GM21529 (cell line): Measurements from ENCODE around the gene CEBPZOS.
A peak's percentile ranks its signal among the peaks of the same experiment; 100 is the strongest.

Experiments used
- ATAC-seq: cut with Tn5 transposase; IDR thresholded peaks from one replicate; pipeline ENCODE4 v1.9.1; 2021; ENCODE audit not compliant: unreplicated experiment

Gene CEBPZOS

GRCh38 chr2:37196320-37197195 is at the start of gene CEBPZOS:
CEBPZOS (plus strand) TSS chr2:37196496; CDS start chr2:37199705, 3,209 bp downstream.
- peak; percentile 72 for ATAC-seq

- no peak for ATAC-seq
These were observed 48.0 kb upstream of the CEBPZOS start for GRCh38 chr2:37148325-37148724.

- no peak for ATAC-seq
These were observed 46.5 kb upstream of the CEBPZOS start for GRCh38 chr2:37149626-37150322.

GRCh38 chr2:37153224-37153623 is 43.1 kb upstream of the CEBPZOS start:
- no peak for ATAC-seq

- ATAC-seq: no peak
These were observed 41.5 kb upstream of the CEBPZOS start for GRCh38 chr2:37154785-37155184.

GRCh38 chr2:37156071-37156856 is 40.0 kb upstream of the CEBPZOS start:
- peak; percentile 22 for ATAC-seq

GRCh38 chr2:37156857-37157714 is 39.2 kb upstream of the CEBPZOS start, which contains the start of gene EIF2AK2:
EIF2AK2 (minus strand) TSS chr2:37156980; CDS start chr2:37147806, 9,174 bp downstream.
- peak; percentile 84 for ATAC-seq

- ATAC-seq: no peak
These were observed 31.5 kb upstream of the CEBPZOS start for GRCh38 chr2:37164757-37165156.

GRCh38 chr2:37167636-37168180 is 28.6 kb upstream of the CEBPZOS start:
- ATAC-seq: no peak

GRCh38 chr2:37168217-37168981 is 27.9 kb upstream of the CEBPZOS start:
- ATAC-seq: peak; percentile 57

- ATAC-seq: no peak
These were observed 24.7 kb upstream of the CEBPZOS start for GRCh38 chr2:37171624-37171950.

- no peak for ATAC-seq
These were observed 22.6 kb upstream of the CEBPZOS start for GRCh38 chr2:37173741-37174140.

- no peak for ATAC-seq
These were observed 16.2 kb upstream of the CEBPZOS start for GRCh38 chr2:37180006-37180639.

- no peak for ATAC-seq
These were observed 15.7 kb upstream of the CEBPZOS start for GRCh38 chr2:37180640-37181039.

GRCh38 chr2:37181726-37182684 is 14.3 kb upstream of the CEBPZOS start:
- no peak for ATAC-seq

GRCh38 chr2:37188570-37188969 is 7.7 kb upstream of the CEBPZOS start, which contains the start of gene SULT6B1:
SULT6B1 (minus strand) TSS chr2:37188670; CDS start chr2:37188640, 30 bp downstream.
- no peak for ATAC-seq

- ATAC-seq: no peak
These were observed 6.7 kb upstream of the CEBPZOS start for GRCh38 chr2:37189452-37190153.
